Right atrium auricular region (tissue), 2 donors: ENCODE results near the gene TCF7. TPM values are rescaled to one million over a fixed set of nuclear protein-coding genes. Genes with fewer than 3 reads are reported as not detected.
A peak's percentile ranks its signal among the peaks of the same experiment; 100 is the strongest.

Experiments used
- DNase-seq: peaks from one replicate; pipeline ENCODE4 v3.0.0-alpha.2; 2019; ENCODE audit warnings: low spot score
- H3K27ac ChIP-seq, 2 donors: fragments of 200-600 bp; sonication (generic); 1 replicate in 1 of 2; 2 replicates in 1 of 2; pipeline ENCODE4 v1.5.1; 2016 to 2019
- H3K27me3 ChIP-seq, 2 donors: fragments of 200-600 bp; sonication (generic); one replicate each; pipeline versions ENCODE4 v1.5.1 to v1.6.0; 2017 to 2019
- H3K36me3 ChIP-seq: fragments of 200-600 bp; sonication (generic); one replicate; pipeline ENCODE4 v1.5.1; 2016
- H3K4me1 ChIP-seq, 2 donors: fragments of 200-600 bp; sonication (generic); one replicate each; pipeline versions ENCODE4 v1.5.1 to v1.6.0; 2017 to 2019
- H3K4me3 ChIP-seq, 2 donors: fragments of 200-600 bp; sonication (generic); 1 replicate in 1 of 2; 2 replicates in 1 of 2; pipeline ENCODE4 v1.5.1; 2017 to 2019; ENCODE audit warnings: mild to moderate bottlenecking in 1 of 2, moderate library complexity in 1 of 2
- H3K9me3 ChIP-seq, 2 donors: fragments of 200-600 bp; sonication (generic); one replicate each; pipeline ENCODE4 v1.5.1; 2019
- CTCF ChIP-seq, 2 donors: fragments of 200-600 bp; sonication (generic); IDR thresholded peaks; one replicate each; pipeline ENCODE4 v1.5.1; 2019; ENCODE audit warnings: antibody characterized with exemption in 2 of 2
- total RNA-seq, 2 donors: library from RNA; depleted of rRNA; stranded (reverse); fragments of >200 nt; gene quantifications; one replicate each; pipeline ENCODE4 v1.1.0, GENCODE V29; 2016

Gene TCF7
- total RNA-seq, 2 donors from 2014 or later, result 1.3 to 1.7 TPM

- H3K27ac ChIP-seq, result peak overlapping the region; percentile 56 to 75
- no peak for TF ChIP-seq CTCF (IDR thresholded peaks at IDR 0.05)
- H3K36me3 ChIP-seq, result no peaks in the 10 kb centered on the region
- DNase-seq, result no peak
- H3K27me3 ChIP-seq, result no peaks in the 10 kb centered on the region
- no peak overlapping the region for H3K4me3 ChIP-seq
- H3K9me3 ChIP-seq, result no peaks in the 10 kb centered on the region
- peaks cover 0 to 42% of the 10 kb centered on the region in 2 donors for H3K4me1 ChIP-seq
These were observed 10.0 kb downstream of the TCF7 start for GRCh38 chr5:134124289-134125038.

GRCh38 chr5:134125039-134126015 lies 10.8 kb downstream of the TCF7 start:
- peak overlapping the region; percentile 56 to 75 for H3K27ac ChIP-seq
- no peaks in the 10 kb centered on the region for H3K9me3 ChIP-seq
- no peak for DNase-seq
- H3K4me1 ChIP-seq, result peaks cover 0 to 42% of the 10 kb centered on the region in 2 donors
- no peaks in the 10 kb centered on the region for H3K36me3 ChIP-seq
- no peaks in the 10 kb centered on the region for H3K27me3 ChIP-seq
- TF ChIP-seq CTCF (IDR thresholded peaks at IDR 0.05), result no peak
- H3K4me3 ChIP-seq, result no peak overlapping the region

GRCh38 chr5:134127376-134127861 lies 12.9 kb downstream of the TCF7 start:
- Histone ChIP-seq H3K27me3 (no peaks in the 10 kb centered on the region), H3K4me3 (no peak overlapping the region), H3K27ac (no peak overlapping the region), H3K36me3 (no peaks in the 10 kb centered on the region), H3K9me3 (no peaks in the 10 kb centered on the region), H3K4me1 (peaks cover 0 to 42% of the 10 kb centered on the region in 2 donors)
- DNase-seq, result no peak
- TF ChIP-seq CTCF (IDR thresholded peaks at IDR 0.05), result no peak

- Histone ChIP-seq H3K4me3 (no peak overlapping the region), H3K36me3 (no peaks in the 10 kb centered on the region), H3K27me3 (no peaks in the 10 kb centered on the region), H3K27ac (no peak overlapping the region), H3K4me1 (peaks cover 0 to 42% of the 10 kb centered on the region in 2 donors), H3K9me3 (no peaks in the 10 kb centered on the region)
- no peak for TF ChIP-seq CTCF (IDR thresholded peaks at IDR 0.05)
- DNase-seq, result no peak
These were observed 13.6 kb downstream of the TCF7 start for GRCh38 chr5:134127988-134128647.

GRCh38 chr5:134128648-134128995 lies 14.1 kb downstream of the TCF7 start:
- DNase-seq, result no peak
- H3K4me3 ChIP-seq, result no peak overlapping the region
- no peaks in the 10 kb centered on the region for H3K9me3 ChIP-seq
- peaks cover 0 to 42% of the 10 kb centered on the region in 2 donors for H3K4me1 ChIP-seq
- no peak overlapping the region for H3K27ac ChIP-seq
- H3K36me3 ChIP-seq, result no peaks in the 10 kb centered on the region
- no peaks in the 10 kb centered on the region for H3K27me3 ChIP-seq
- no peak for TF ChIP-seq CTCF (IDR thresholded peaks at IDR 0.05)
